GM12864 (cell line): ENCODE results near the gene SELP.

ENCODE experiments used
- DNase-seq: peaks from one replicate; pipeline ENCODE4 v3.0.0-alpha.2; 2011; ENCODE audit warnings: low read depth
- H3K4me3 ChIP-seq: 2 replicates; pipeline ENCODE4 v1.5.1; 2011; ENCODE audit warnings: mild to moderate bottlenecking, low read depth, low read length, control low read depth
- CTCF ChIP-seq: IDR thresholded peaks from 2 replicates; pipeline ENCODE4 v1.5.1; 2011; ENCODE audit warnings: low read depth, mild to moderate bottlenecking, moderate library complexity, low read length, control low read depth, inconsistent platforms; ENCODE audit errors: missing control alignments

The SELP gene

GRCh38 chr1:169545472-169545871 lies 84.5 kb downstream of the SELP start:
- DNase-seq = no peak
- TF ChIP-seq CTCF = no peak
- no peak overlapping the region for H3K4me3 ChIP-seq

GRCh38 chr1:169538998-169539871 lies 90.7 kb downstream of the SELP start:
- no peak for DNase-seq
- no peak overlapping the region for H3K4me3 ChIP-seq
- no peak for TF ChIP-seq CTCF
